MM.1S (cell line): ENCODE results near the gene PALD1.

Experiments used
- CTCF ChIP-seq: fragments of 300-600 bp; sonication (generic); IDR thresholded peaks from 2 replicates; pipeline ENCODE4 v1.5.1; 2016; ENCODE audit warnings: antibody characterized with exemption, low read length, mixed read lengths
- EZH2 ChIP-seq: fragments of 300-600 bp; sonication (generic); optimal IDR thresholded peaks from 2 replicates; pipeline ENCODE3; 2017; ENCODE audit warnings: low read depth, mild to moderate bottlenecking, antibody characterized with exemption, low read length, mixed read lengths
- EZH2phosphoT487 ChIP-seq: fragments of 300-600 bp; sonication (generic); IDR thresholded peaks from 2 replicates; pipeline ENCODE4 v1.6.1; 2018; ENCODE audit warnings: antibody characterized with exemption, low read length

GRCh38 chr10:70530315-70530714, 51.7 kb downstream of the PALD1 start:
- TF ChIP-seq CTCF: no peak
- no peak for TF ChIP-seq EZH2
- TF ChIP-seq EZH2phosphoT487: no peak
